Measurements from ENCODE around the gene WDR82. TPM values are rescaled to one million over a fixed set of nuclear protein-coding genes. Genes with fewer than 3 reads are reported as not detected.

WDR82 gene
- total RNA-seq, 3 donors from 2014 or later: 49.6 to 53.1 (median 52.1) TPM

DNA sequence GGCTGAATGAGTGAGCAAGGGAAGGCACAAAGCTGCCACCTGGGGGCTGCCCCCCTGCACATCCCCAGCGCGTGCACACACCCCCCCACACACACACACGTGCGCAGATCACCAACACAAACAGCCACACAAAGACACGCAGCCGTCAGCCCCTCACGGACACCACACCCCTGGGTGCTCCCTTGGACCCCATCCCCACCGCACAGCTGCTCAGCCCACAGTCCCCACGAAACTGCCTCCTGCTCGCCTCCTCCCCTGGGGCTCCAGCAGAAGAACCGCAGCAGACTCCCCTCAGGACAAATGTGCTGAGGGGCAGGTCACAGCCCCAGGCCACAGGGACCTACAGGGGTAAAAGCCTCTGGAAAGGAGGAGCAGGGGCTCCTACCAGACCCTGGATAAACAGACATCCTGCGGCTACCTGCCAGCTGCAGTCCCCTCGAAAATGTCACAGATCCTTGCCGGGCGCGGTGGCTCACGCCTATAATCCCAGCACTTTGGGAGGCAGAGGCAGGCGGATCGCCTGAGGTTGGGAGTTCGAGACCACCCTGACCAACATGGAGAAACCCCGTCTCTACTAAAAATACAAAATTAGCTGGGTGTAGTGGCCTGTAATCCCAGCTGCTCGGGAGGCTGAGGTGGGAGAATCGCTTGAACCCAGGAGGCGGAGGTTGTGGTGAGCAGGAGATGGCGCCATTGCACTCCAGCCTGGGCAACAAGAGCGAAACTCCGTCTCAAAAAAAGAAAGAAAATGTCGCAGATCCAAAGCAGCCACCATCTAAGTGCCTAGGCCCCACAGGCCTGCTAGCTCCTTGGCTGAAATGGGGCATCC is 46.0 kb downstream of the WDR82 start:
- peak overlapping the region in 1 of 2 donors; percentile 1 for H3K27ac ChIP-seq
- no peak for TF ChIP-seq POLR2AphosphoS5 (IDR thresholded peaks at IDR 0.05)
- TF ChIP-seq POLR2A (IDR thresholded peaks at IDR 0.05): no peak
- no peak for TF ChIP-seq CTCF (IDR thresholded peaks at IDR 0.05)
- H3K4me3 ChIP-seq: no peak overlapping the region
- intact Hi-C loops (cut with DNase I; ENCODE audit: low total_unique reads): loop anchor here (10.0 kb wide), 1 partner anchor 92 kb away; no protein-coding TSS in a partner anchor
- H3K36me3 ChIP-seq: peaks cover 6% of the 10 kb centered on the region
- DNase-seq (ENCODE audit: low spot score in 2 of 2): no peak
- H3K27me3 ChIP-seq: no peaks in the 10 kb centered on the region
- H3K9me3 ChIP-seq: no peaks in the 10 kb centered on the region
- peaks cover 9 to 13% of the 10 kb centered on the region in 2 donors for H3K4me1 ChIP-seq

DNA sequence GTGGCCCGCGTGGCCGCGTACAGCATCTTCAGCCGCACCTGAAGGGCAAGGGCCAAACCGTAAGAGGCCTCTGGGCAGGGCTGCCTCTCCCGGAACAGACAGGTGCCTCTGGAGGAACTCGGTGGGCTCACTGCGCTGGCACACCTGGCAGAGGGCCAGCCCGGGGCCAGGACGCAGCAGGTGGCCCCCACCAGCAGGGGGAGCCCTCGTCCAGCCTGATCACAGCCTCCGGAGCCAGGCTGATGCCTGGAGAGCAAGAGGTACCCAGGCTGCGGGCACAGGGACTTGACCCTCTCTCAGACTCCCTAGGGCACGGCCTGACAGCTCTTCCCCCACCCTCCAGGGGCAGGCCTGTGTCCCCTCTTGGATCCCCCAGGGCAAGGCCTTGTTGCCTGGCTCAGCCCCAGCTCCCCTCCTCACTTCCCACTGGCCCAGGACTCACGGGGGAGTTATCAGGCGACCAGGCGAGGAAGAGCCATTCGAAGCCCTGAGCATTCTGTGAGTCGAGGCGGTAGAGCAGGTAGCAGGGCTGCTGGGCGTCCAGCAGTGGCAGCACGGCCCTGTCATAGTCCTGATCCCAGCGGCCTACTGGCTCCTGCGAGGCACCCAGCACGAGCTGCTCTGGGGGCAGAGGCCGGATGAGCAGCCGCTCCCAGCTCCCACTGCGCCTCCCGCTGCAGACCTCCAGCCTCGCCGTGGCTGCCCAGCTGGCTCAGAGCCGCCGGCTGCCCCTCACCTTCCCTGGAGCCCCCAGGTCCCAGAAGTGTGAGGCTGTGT is 46.8 kb downstream of the WDR82 start:
- TF ChIP-seq CTCF (IDR thresholded peaks at IDR 0.05) (peak; percentile 66 to 85 (median 73)), POLR2A (IDR thresholded peaks at IDR 0.05) (no peak), POLR2AphosphoS5 (IDR thresholded peaks at IDR 0.05) (peak in 2 of 3 donors; percentile 29 to 42)
- Histone ChIP-seq H3K9me3 (no peaks in the 10 kb centered on the region), H3K36me3 (peaks cover 6% of the 10 kb centered on the region), H3K4me3 (no peak overlapping the region), H3K4me1 (peaks cover 3 to 8% of the 10 kb centered on the region in 2 donors), H3K27ac (peak overlapping the region in 1 of 2 donors; percentile 1), H3K27me3 (no peaks in the 10 kb centered on the region)
- peak in 1 of 2 donors; percentile 72 for DNase-seq (ENCODE audit: low spot score in 2 of 2)
- intact Hi-C loops (cut with DNase I; ENCODE audit: low total_unique reads): loop anchor here (10.0 kb wide), 1 partner anchor 93 kb away; no protein-coding TSS in a partner anchor

GRCh38 chr3:52230889-52231499 is 47.5 kb downstream of the WDR82 start:
- TF ChIP-seq POLR2A (IDR thresholded peaks at IDR 0.05): no peak
- no peak for TF ChIP-seq POLR2AphosphoS5 (IDR thresholded peaks at IDR 0.05)
- no peak for TF ChIP-seq CTCF (IDR thresholded peaks at IDR 0.05)
- Histone ChIP-seq H3K4me1 (peaks cover 0 to under 1% of the 10 kb centered on the region in 2 donors), H3K4me3 (no peak overlapping the region), H3K36me3 (peaks cover 6% of the 10 kb centered on the region), H3K27me3 (no peaks in the 10 kb centered on the region), H3K9me3 (no peaks in the 10 kb centered on the region), H3K27ac (no peak overlapping the region)
- DNase-seq (ENCODE audit: low spot score in 2 of 2): no peak
- intact Hi-C loops (cut with DNase I; ENCODE audit: low total_unique reads): loop anchor here (10.0 kb wide), 1 partner anchor 94 kb away; no protein-coding TSS in a partner anchor

GRCh38 chr3:52230461-52230860 is 48.0 kb downstream of the WDR82 start:
- Histone ChIP-seq H3K4me3 (no peak overlapping the region), H3K27ac (no peak overlapping the region), H3K27me3 (no peaks in the 10 kb centered on the region), H3K36me3 (peaks cover 6% of the 10 kb centered on the region), H3K9me3 (no peaks in the 10 kb centered on the region), H3K4me1 (no peaks in the 10 kb centered on the region)
- no peak for TF ChIP-seq POLR2A (IDR thresholded peaks at IDR 0.05)
- intact Hi-C loops (cut with DNase I; ENCODE audit: low total_unique reads): loop anchor here (10.0 kb wide), 1 partner anchor 94 kb away; no protein-coding TSS in a partner anchor
- no peak for DNase-seq (ENCODE audit: low spot score in 2 of 2)

GRCh38 chr3:52229656-52230055 is 48.8 kb downstream of the WDR82 start:
- Histone ChIP-seq H3K4me3 (no peak overlapping the region), H3K27ac (no peak overlapping the region), H3K4me1 (no peaks in the 10 kb centered on the region), H3K9me3 (no peaks in the 10 kb centered on the region), H3K36me3 (peaks cover 6% of the 10 kb centered on the region), H3K27me3 (no peaks in the 10 kb centered on the region)
- no peak for DNase-seq (ENCODE audit: low spot score in 2 of 2)
- TF ChIP-seq CTCF (IDR thresholded peaks at IDR 0.05): no peak
- intact Hi-C loops (cut with DNase I; ENCODE audit: low total_unique reads): loop anchor here (10.0 kb wide), 1 partner anchor 95 kb away; no protein-coding TSS in a partner anchor
